IMR-90 (cell line): Measurements from ENCODE around the gene SLAMF1. TPM values are rescaled to one million over a fixed set of nuclear protein-coding genes. Genes with fewer than 3 reads are reported as not detected.

Experiments used
- ATAC-seq: fragments of 200-7000 bp; cut with Tn5 transposase; 2 replicates; pipeline ENCODE4 v1.9.1; 2020; ENCODE audit warnings: low read depth, mild to moderate bottlenecking, moderate library complexity
- BruUV-seq: library from RNA; stranded (reverse); fragments of 400-500 nt; replicated peaks from 2 replicates; lab custom pipeline; 2021; lab: Mats Ljungman, UMichigan
- CTCF ChIA-PET: fragments of 300-600 bp; formaldehyde crosslinking; extraction: SDS; loops from one replicate; lab custom pipeline; 2021; ENCODE audit warnings: antibody characterized with exemption; lab: Yijun Ruan, JAX
- POLR2A ChIA-PET: fragments of 300-600 bp; sonication (Branson Sonifier 250); formaldehyde crosslinking; loops from one replicate; lab custom pipeline; 2022; ENCODE audit warnings: antibody characterized with exemption; ENCODE audit not compliant: unreplicated experiment; lab: Charles Lee
- DNase-seq: peaks from one replicate; pipeline ENCODE4 v3.0.0; 2013
- H2AFZ ChIP-seq: replicated peaks from 2 replicates; pipeline ENCODE3; 2013; ENCODE audit warnings: low read length, mild to moderate bottlenecking; ENCODE audit not compliant: poor library complexity
- H2AK5ac ChIP-seq: 2 replicates; pipeline ENCODE4 v1.6.1; 2013; ENCODE audit warnings: low read depth, low read length, inconsistent platforms
- H2AK9ac ChIP-seq: replicated peaks from 2 replicates; pipeline ENCODE3; 2013; ENCODE audit warnings: mild to moderate bottlenecking, low read depth, low read length, moderate library complexity; ENCODE audit not compliant: poor library complexity
- H2BK120ac ChIP-seq: 2 replicates; pipeline ENCODE4 v1.6.1; 2013; ENCODE audit warnings: low read depth, low read length, inconsistent platforms
- H2BK15ac ChIP-seq: 3 replicates; pipeline ENCODE4 v1.6.1; 2013; ENCODE audit warnings: low read depth, low read length, inconsistent platforms
- H2BK20ac ChIP-seq: 2 replicates; pipeline ENCODE4 v1.6.1; 2013; ENCODE audit warnings: low read depth, mild to moderate bottlenecking, inconsistent platforms, low read length, moderate library complexity
- H2BK5ac ChIP-seq: 2 replicates; pipeline ENCODE4 v1.6.1; 2013; ENCODE audit warnings: mild to moderate bottlenecking, low read depth, low read length, inconsistent platforms; ENCODE audit not compliant: poor library complexity, severe bottlenecking
- H3K14ac ChIP-seq: replicated peaks from 2 replicates; pipeline ENCODE4 v1.6.1; 2013; ENCODE audit warnings: low read depth, low read length, inconsistent platforms
- H3K18ac ChIP-seq: 2 replicates; pipeline ENCODE4 v1.6.1; 2013; ENCODE audit warnings: low read depth, low read length, control low read depth
- H3K23ac ChIP-seq: 2 replicates; pipeline ENCODE4 v1.6.1; 2013; ENCODE audit warnings: low read depth, low read length, inconsistent platforms
- H3K27ac ChIP-seq: 2 replicates; pipeline ENCODE4 v1.5.1; 2013; ENCODE audit warnings: mild to moderate bottlenecking, control low read depth, low read length; ENCODE audit not compliant: insufficient read depth
- H3K27me3 ChIP-seq: 2 replicates; pipeline ENCODE4 v1.6.1; 2013; ENCODE audit warnings: low read length; ENCODE audit not compliant: control insufficient read depth, insufficient read depth
- H3K36me3 ChIP-seq: 2 replicates; pipeline ENCODE4 v1.6.1; 2013; ENCODE audit warnings: low read length, mixed read lengths; ENCODE audit not compliant: control insufficient read depth, insufficient read depth
- H3K4ac ChIP-seq: 2 replicates; pipeline ENCODE4 v1.6.1; 2013; ENCODE audit warnings: low read depth, low read length, inconsistent platforms
- H3K4me1 ChIP-seq: 2 replicates; pipeline ENCODE4 v1.6.1; 2013; ENCODE audit warnings: low read length, mixed read lengths; ENCODE audit not compliant: control insufficient read depth, insufficient read depth
- H3K4me2 ChIP-seq: 2 replicates; pipeline ENCODE4 v1.6.1; 2013; ENCODE audit warnings: low read depth, mild to moderate bottlenecking, control low read depth, low read length, moderate library complexity
- H3K4me3 ChIP-seq: 2 replicates; pipeline ENCODE4 v1.5.1; 2013; ENCODE audit warnings: low read depth, mild to moderate bottlenecking, control low read depth, low read length, moderate library complexity; ENCODE audit not compliant: insufficient read depth
- H3K56ac ChIP-seq: 2 replicates; pipeline ENCODE4 v1.6.1; 2013; ENCODE audit warnings: low read length, inconsistent platforms; ENCODE audit not compliant: insufficient read depth; ENCODE audit errors: extremely low read depth
- H3K79me1 ChIP-seq, 2 experiments: 2 replicates each; pipeline ENCODE4 v1.6.1; 2013; ENCODE audit warnings: low read length in 2 of 2, inconsistent platforms in 1 of 2, low read depth in 1 of 2
- H3K9ac ChIP-seq: 2 replicates; pipeline ENCODE4 v1.6.1; 2013; ENCODE audit warnings: low read depth, low read length, control low read depth
- H3K9me1 ChIP-seq: 2 replicates; pipeline ENCODE4 v1.6.1; 2013; ENCODE audit warnings: low read length, inconsistent platforms; ENCODE audit not compliant: insufficient read depth
- H3K9me3 ChIP-seq: 2 replicates; pipeline ENCODE4 v1.6.1; 2013; ENCODE audit warnings: low read length; ENCODE audit not compliant: control insufficient read depth, insufficient read depth
- H4K20me1 ChIP-seq: 2 replicates; pipeline ENCODE4 v1.6.1; 2013; ENCODE audit warnings: low read length, inconsistent platforms; ENCODE audit not compliant: insufficient read depth
- H4K5ac ChIP-seq: 2 replicates; pipeline ENCODE4 v1.6.1; 2013; ENCODE audit warnings: mild to moderate bottlenecking, low read depth, low read length, control low read depth
- H4K8ac ChIP-seq, 2 experiments: 2 replicates each; pipeline ENCODE4 v1.6.1; 2013; ENCODE audit warnings: low read depth in 2 of 2, low read length in 2 of 2, control low read depth in 1 of 2, inconsistent platforms in 1 of 2
- H4K91ac ChIP-seq: 2 replicates; pipeline ENCODE4 v1.6.1; 2013; ENCODE audit warnings: low read depth, low read length, inconsistent platforms; ENCODE audit not compliant: insufficient read depth
- CHD1 ChIP-seq: IDR thresholded peaks from 2 replicates; pipeline ENCODE4 v1.6.1; 2012; ENCODE audit warnings: low read depth, low read length, improper control_type of control experiment
- MAFK ChIP-seq: IDR thresholded peaks from 2 replicates; pipeline ENCODE4 v1.6.1; 2012; ENCODE audit warnings: low read depth, low read length, improper control_type of control experiment
- NFE2L2 ChIP-seq: fragments of 150-350 bp; IDR thresholded peaks from 2 replicates; pipeline ENCODE4 v1.6.1; 2016; ENCODE audit warnings: low read depth, mild to moderate bottlenecking, low read length
- RFX5 ChIP-seq: IDR thresholded peaks from 2 replicates; pipeline ENCODE4 v1.8.0; 2012; ENCODE audit warnings: low read depth, mild to moderate bottlenecking, low read length, moderate library complexity
- WGBS, 2 experiments: methylation state at CpG; one replicate each; pipeline versions ENCODE4 v1.1.5 to v1.1.7; 2013; ENCODE audit warnings: missing lambda C conversion rate in 2 of 2; ENCODE audit not compliant: insufficient read length in 1 of 2; ENCODE audit errors: extremely low coverage in 2 of 2; 5-methylcytosine and 5-hydroxymethylcytosine counted together
- dilution Hi-C: fragments of 300-500 bp; cut with HindIII; formaldehyde crosslinking; loops from one replicate; pipeline ENCODE4 v1.14.3; 2018; ENCODE audit warnings: low sequenced_read_pairs; ENCODE audit not compliant: unreplicated experiment
- in situ Hi-C: fragments of 300-500 bp; cut with MboI; formaldehyde crosslinking; loops from 3 replicates; pipeline ENCODE4 v1.14.3; 2019; ENCODE audit warnings: low sequenced_read_pairs, inconsistent platforms, mixed read lengths
- intact Hi-C: fragments of 100-400 bp; cut with micrococcal nuclease; formaldehyde crosslinking; loops from 2 replicates; pipeline ENCODE4 v1.10.0; 2022
- polyA plus RNA-seq, 3 experiments: library from polyadenylated mRNA; depleted of rRNA; stranded (reverse); fragments of >200 nt; gene quantifications; 2 replicates each; pipeline ENCODE4 v1.2.3, GENCODE V29; 2012; ENCODE audit warnings: low replicate concordance in 1 of 3
- total RNA-seq: library from RNA; depleted of rRNA; stranded (reverse); fragments of >200 nt; gene quantifications from 2 replicates; pipeline ENCODE4 v1.2.3, GENCODE V29; 2012

SLAMF1 gene
- total and polyA plus RNA-seq, 2 of the 4 experiments (the other 2 are of a cell fraction) = not detected

DNA sequence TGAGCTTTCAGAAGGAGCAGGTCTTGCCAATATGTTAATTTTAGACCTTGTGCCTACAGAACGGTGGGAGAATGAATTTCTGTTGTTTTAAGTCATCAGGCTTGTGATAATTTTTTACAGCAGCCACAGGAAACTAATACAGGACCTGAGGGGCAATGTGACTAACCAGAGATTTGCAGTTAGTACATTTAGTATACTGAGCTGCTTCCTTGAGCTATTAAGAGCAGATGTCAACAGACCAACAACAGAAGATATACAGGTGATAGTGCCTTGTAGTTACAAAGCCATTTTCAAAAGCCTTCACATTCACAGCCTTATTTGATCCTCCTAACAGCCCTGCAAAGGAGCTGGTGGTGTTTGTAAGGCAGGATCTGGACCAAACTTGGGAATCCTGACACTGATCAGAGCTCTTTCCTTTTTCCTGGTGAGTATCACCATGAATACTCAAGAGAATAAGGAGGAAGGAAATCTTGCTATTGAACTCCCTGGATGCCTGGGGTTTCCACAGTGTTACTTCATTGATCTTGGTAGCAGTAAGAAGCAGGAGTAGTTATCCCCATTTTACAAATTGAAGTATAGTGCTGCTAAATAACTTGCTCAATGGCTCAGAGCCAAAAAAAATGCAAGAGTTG is 4.7 kb upstream of the SLAMF1 start:
- no peak for DNase-seq
- H3K4me3 ChIP-seq = no peak overlapping the region
- H3K27me3 ChIP-seq = no peaks in the 10 kb centered on the region; the same call in 1 of the 2 replicates
- H2BK20ac ChIP-seq = no peak overlapping the region
- WGBS, 2 experiments = no CpG with 5 or more reads among the region's 1 CpG
- dilution Hi-C loops = no loop called here
- no peak overlapping the region for H2BK120ac ChIP-seq
- no peak overlapping the region for H3K56ac ChIP-seq
- no peak overlapping the region for H4K5ac ChIP-seq
- H4K91ac ChIP-seq = no peak overlapping the region
- H4K8ac ChIP-seq = no peak overlapping the region
- H3K9me1 ChIP-seq = no peaks in the 10 kb centered on the region
- no peak overlapping the region for H3K27ac ChIP-seq
- no peak overlapping the region for H3K4me2 ChIP-seq
- in situ Hi-C loops = no loop called here
- no peaks in the 10 kb centered on the region for H3K9me3 ChIP-seq
- no peak overlapping the region for H2AFZ ChIP-seq
- no peaks in the 10 kb centered on the region for H3K79me1 ChIP-seq
- H3K9ac ChIP-seq = no peak overlapping the region
- ChIA-PET POLR2A (no interaction called here), CTCF (no interaction called here)
- intact Hi-C loops = no loop called here
- ATAC-seq = no peak
- H3K23ac ChIP-seq = no peak overlapping the region
- no peak overlapping the region for H2BK5ac ChIP-seq
- no peaks in the 10 kb centered on the region for H3K4me1 ChIP-seq
- H2BK15ac ChIP-seq = no peak overlapping the region
- BruUV-seq = no TSS peak
- no peak overlapping the region for H2AK9ac ChIP-seq
- no peak for TF ChIP-seq RFX5
- TF ChIP-seq CHD1 = no peak
- TF ChIP-seq NFE2L2 = no peak
- TF ChIP-seq MAFK = no peak
- H3K18ac ChIP-seq = no peak overlapping the region
- no peak overlapping the region for H2AK5ac ChIP-seq
- H3K36me3 ChIP-seq = no peaks in the 10 kb centered on the region
- no peaks in the 10 kb centered on the region for H4K20me1 ChIP-seq
- H3K4ac ChIP-seq = no peak overlapping the region
- H3K14ac ChIP-seq = no peak overlapping the region
